HPDE6-E6E7 (cell line): ENCODE results near the gene RNFT2.

Experiments
- DNase-seq: peaks from one replicate; pipeline ENCODE4 v3.0.0; 2011; ENCODE audit warnings: missing footprints; ENCODE audit errors: extremely low spot score

The RNFT2 gene, protein sequence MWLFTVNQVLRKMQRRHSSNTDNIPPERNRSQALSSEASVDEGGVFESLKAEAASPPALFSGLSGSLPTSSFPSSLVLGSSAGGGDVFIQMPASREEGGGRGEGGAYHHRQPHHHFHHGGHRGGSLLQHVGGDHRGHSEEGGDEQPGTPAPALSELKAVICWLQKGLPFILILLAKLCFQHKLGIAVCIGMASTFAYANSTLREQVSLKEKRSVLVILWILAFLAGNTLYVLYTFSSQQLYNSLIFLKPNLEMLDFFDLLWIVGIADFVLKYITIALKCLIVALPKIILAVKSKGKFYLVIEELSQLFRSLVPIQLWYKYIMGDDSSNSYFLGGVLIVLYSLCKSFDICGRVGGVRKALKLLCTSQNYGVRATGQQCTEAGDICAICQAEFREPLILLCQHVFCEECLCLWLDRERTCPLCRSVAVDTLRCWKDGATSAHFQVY

DNA sequence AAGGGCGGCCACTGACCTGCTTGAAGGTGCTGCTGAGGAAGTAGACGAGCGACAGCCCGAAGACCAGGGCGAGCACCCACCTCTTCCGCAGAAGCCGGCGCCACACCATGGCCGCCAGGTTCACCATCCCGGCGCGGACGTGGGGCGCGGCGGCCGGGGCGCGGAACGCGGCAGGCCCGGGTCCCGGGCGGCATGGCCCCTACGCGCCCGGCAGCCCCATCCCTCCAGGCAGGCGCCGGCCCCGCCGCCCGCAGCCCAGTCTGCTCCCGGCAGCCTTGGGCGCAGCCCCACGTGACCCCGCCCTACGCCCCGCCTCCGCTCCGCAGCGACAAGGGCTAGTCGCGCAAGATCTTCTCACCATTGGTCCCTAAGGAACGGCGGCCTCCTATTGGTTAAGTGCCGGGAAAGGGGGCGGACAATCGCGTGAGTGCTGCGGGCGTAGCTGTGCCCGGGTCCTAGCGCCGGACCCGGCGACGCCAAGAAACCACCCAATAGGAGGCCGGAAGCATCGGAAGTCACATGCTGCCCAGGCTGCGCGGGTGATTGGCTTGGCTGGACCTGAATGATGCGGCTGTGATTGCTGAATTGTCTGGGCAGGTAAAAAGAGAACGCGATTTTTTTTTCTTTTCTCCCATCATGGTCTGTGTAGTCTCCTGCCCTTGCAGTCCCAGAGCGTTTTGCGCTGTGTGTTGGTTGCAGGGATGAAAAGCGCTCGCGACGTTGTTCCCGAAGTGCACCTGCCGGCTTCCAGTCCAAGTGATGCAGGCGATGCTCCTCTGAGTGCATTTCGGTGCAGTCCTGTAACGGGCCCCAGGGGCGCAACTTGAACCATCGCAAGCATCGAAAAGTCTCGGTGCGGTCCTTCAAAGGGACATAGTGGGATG, at the start of gene RNFT2, which contains the start of gene SPRING1:
Gene RNFT2 (plus strand): TSS at position 542 of the 884 bp plus-strand sequence. CDS start 2,183 bp downstream, outside the sequence.
Gene SPRING1 (minus strand): TSS at position 296 of the 884 bp plus-strand sequence. CDS start 169 bp downstream, at position 127.
- peak; percentile 100 for DNase-seq

DNA sequence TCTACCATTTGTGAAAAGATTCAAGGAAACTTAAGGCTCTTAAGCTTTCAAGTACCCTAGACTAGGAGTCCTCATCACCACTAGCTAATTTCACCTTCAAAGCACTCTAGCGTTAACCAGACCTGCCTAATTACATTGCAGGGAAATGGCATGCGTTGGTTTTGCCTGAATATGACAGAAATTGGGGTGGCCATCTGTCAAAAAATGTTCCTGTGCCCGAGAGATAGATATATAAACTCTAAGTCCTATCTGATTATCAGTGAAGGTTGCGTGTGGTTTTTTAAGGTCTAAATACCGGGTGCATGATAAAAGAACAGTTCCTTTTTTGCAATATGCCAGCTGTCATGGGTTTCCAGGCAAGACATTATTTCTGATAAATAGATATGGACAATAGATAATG, 48.6 kb upstream of the RNFT2 start:
- no peak for DNase-seq

DNA sequence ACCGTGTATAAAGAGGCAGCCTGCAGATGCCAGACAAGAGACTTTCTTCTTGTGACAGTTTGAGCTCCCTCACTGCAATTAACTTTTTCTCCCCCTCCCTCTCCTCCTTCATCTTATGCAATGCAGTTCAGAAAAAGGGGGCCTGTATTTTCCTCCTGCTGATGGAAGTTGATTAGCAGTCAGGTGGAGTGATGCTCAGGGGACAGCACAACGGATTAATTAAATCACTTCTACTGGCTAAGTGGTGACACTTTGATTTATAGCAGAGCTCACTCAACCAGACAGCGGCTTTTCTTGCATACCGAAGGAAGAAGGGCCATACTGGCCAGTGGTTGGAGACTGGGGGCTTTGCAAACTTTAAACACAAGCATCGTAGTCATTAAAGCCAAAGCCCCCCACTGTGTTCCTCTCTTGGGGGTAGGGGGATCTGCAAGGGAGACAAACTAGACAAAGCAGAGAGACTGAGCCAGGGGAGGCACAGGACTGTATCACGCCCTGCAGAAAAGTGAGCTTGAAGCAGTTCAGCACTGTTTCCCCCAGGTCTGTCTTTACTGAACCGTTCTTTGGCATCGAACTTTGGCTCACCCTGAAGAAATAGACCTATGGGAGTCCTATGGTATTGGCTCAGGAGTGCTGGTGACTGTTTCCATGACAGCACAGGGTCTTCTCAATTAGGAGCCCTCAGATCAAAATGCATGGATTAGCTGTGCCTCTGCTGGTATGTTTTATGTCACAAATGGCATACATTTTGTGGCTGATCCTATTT, 48.0 kb upstream of the RNFT2 start:
- no peak for DNase-seq

DNA sequence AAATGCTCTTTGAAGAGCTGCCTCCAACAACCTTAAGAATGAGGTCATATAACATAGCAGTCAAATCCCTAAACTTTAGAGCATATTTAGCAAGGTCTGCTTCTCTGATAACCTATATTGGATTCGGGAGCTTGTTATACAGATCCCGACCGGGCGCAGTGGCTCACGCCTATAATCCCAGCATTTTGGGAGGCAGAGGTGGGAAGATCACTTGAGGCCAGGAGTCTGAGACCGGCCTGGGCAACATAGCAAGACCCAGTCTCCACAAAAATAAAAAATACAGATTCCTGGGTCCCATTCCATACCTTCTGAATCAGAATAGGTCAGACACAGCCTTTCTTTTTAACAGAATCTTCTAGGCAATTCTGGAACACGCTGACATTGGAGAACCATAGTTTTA, 46.9 kb upstream of the RNFT2 start:
- no peak for DNase-seq

DNA sequence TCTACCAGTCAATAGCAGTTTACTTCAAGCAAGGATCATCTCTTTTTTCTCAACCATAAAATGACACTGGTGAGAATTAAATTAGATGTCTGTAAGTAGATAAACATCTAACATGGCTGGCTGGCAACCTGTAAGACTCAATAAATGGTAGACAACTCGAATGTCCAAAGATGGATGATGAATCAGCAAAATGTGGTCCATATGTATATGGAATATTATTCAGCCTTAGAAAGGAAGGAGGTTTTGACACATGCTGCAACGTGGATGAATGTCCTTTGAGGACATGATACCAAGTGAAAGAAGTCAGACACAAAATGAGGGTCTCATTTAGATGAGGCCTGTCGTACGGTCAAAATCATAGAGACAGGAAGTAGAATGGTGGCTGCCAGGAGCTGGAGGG, 46.5 kb upstream of the RNFT2 start:
- DNase-seq = no peak

DNA sequence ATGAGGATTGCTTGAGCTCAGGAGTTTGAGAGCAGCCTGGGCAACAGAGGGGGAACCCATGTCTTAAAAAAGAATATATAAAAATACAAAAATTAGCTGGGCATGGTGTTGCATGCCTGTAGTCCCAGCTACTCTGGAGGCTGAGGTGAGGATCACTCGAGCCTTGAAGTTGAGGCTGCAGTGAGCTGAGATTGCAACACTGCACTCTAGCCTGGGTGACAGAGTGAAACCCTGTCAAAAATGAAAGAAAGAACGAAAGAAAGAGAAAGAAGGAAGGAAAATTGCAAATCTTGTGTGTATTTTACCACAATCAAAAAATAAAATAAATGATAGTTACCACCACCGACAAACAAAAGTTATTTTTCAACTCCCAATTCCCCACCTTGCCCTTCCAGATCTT, 45.5 kb upstream of the RNFT2 start:
- DNase-seq = no peak

DNA sequence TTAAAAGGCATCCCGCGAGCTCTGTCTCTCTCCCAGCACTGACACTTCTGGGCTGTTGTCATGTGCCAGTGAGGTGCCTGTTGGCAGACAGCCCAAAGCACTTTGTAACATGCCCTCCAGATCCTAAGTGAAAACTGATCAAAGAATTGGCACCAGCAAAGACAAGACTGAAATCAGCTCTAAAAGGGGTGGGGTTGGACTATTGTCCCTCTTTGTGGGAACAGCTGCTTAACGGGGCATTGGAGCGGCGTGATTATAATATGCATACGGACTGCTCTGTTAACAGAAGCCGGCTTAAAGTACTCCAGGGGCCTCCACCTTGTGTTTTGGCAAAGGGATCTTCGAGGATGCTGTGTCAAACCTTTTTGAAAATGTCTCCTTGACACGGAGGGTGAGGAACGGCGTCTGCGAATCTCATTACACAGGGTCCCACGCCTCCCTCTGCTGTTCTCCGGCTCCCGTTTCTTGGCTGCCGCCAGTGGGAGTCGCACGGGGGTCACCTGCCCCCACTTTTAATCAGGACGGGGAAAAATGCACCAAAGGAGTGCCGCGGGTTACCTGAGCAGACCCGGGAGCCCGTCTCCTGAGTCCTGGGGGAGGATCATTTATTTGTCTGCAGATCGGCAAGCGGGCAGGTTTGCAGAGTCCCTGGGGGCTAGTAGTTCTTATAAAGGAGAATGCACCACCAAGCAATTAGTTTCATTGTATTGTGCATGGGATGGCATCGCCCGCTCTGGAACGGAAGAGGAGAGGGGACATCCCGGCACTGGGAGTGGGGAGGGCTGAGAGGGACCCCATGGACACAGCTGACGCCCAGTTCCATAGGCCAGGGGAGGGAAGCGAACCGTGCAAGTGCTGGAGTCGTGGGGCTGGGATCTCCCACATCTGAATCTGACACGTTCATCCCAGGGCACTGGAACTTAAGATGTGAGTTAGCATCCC, 44.6 kb upstream of the RNFT2 start:
- DNase-seq = no peak

DNA sequence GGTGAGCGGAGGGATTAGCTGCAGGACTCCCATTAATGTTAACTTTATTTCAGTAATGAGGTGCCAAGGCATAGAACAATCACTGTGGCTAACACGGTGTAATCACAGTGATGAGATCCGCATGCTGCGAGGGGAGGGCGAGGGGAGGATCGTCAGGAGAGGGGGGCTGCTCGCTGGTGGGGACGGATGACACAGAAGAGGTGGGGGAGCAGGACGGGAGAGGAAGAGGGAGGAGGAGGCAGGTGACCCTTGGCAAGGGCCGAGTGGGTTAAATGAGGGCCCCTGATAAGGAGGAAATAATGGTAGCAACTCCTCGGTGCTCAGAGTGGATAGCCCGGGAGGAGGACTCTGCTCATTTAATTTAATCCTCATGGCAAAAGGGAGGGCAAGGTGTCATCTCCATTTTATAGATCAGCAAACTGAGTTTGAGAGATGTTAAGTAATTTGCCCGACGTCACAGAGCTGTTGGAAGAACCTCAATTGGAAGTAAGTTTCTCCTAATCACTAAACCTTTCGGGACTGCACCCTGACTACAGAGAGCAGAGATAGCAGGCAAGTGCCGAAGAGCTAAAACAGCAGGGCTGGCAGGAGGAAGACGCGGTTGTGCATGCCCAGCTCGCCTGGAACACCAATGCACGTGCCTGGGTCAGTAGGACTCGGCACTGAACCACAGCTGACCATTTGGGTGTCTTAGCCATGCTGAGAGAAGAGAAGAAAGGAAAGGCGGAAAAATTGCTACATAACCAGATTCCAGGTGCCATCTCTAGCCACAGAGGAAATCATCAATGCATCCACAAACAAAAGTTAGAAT, 43.3 kb upstream of the RNFT2 start:
- DNase-seq = no peak

DNA sequence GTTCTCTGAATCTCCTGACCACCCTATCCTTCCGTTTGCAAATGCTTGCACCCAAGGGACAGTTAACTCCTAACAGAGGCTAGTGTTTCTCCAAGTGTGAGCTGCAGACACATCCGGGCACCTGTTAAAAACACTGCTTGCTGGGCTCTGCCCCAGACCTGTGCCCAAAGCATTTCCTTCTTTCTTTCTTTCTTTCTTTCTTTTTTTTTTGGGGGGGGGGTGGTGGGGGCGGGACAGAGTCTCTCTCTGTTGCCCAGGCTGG, 42.7 kb upstream of the RNFT2 start:
- DNase-seq = no peak

DNA sequence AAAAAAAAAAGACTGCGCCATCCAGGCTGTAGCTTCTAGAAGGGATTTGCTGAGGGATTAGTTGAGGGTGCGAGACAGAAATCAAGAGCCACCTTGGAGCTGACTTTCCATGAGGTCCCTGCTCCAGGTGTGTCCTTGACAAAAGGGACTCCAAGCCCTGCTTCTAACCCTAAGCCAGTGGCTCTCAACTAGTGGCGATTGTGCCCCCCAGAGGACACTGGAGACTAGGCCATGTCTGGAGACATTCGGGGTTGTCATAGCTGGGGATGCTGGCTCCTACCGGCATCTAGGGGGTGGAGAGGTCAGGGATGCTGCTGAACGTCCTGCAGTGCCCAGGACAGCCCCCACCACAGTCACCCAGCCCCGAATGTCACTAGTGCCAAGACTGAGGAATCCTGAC, 40.8 kb upstream of the RNFT2 start:
- peak; percentile 34 for DNase-seq

DNA sequence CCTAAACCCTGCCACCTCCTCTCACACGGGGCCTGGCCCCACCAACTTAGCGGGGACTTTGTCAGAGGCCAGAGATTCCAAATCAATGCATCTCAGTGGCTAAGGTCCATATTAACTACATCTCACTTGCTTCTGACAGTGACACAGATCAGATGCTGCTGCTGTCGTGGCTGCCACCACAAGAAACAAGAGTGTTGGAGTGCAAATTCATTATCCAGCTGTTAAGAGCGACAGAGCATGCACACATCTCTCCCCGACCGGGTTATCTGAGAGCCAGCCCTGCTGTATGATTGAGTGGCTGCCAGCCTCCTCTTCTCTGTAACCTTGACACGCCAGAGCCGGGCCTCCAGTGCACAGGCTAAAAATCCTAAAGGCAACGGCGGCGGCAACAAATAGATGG, 40.4 kb upstream of the RNFT2 start:
- DNase-seq = no peak

DNA sequence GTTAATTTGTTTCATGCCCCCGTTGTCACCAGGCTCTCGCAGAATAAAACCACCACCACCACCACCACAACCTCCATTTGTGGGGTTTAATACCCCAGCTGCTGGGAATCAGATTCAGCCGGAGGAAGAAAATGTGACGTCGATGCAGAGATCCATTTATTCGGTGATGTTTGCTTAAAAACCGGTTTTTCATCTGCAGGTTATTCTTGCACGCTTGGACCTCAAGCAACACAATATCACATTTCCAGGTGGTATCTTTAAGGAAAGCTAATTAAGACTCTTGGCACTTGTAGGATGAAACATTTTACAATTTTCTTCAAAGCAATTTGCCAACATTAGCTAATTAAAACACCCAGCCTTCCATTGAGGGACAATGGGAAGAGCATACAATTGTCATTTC, 40.0 kb upstream of the RNFT2 start:
- DNase-seq = no peak

DNA sequence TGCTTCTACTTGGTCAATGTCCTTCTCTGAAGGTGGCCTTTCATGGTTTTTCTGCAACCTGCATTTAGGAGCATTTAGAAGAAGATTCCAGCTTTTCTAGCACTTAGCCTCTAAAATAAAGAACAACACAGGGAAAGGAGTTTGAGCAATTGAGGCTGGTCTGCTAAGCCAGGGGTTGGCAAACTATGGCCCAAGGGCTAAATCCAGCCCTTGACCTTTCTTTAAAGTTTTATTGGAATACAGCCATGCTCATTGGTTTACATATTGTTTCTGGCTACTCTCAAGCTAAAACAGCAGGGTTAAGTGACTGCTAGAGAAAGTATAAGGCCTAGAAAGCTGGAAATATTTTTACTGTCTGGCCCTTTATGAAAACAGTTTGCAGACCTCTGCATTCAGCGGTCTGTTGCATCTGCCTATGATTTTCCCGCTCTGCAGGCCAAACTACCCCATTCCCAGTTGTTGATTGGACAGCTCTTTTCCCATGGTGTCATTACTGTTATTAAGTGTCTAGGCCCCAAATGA, 39.5 kb upstream of the RNFT2 start:
- DNase-seq = no peak

DNA sequence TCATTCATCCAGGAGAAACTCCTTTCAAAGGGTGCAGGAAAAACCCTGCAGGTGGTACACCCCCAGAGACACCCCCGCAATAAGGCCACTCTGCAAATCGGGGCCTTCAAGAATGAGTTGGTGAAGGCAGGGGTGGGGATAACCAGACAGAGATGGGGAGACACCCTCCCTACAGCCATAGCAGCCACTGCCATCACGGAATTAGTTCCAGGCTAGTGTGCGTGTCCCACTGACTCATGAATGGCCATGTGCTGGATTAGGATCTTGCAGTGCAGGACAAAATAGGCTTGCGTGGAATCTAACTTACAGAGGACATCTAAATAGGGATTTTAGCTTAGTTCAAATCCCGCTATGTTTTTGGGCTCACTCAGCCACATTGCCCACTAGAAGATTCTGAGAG, 38.0 kb upstream of the RNFT2 start:
- no peak for DNase-seq

DNA sequence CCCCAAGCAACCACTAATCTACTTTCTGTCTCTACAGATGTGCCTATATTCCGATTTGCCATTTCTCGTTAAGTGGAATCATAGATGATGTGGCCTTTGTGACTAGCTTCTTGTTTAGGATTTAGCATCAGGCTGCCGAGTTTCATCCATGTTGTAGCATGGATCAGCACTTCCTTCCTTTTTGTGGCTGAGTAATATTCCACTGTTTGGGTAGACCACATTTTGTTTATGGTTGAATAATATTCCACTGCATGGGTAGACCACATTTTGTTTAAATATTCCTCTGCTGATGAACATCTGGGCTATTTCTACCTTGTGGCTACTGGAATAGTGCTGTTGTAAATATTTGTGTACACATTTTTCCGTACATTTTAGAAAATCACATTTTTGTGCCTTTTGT, 36.7 kb upstream of the RNFT2 start:
- DNase-seq = no peak

DNA sequence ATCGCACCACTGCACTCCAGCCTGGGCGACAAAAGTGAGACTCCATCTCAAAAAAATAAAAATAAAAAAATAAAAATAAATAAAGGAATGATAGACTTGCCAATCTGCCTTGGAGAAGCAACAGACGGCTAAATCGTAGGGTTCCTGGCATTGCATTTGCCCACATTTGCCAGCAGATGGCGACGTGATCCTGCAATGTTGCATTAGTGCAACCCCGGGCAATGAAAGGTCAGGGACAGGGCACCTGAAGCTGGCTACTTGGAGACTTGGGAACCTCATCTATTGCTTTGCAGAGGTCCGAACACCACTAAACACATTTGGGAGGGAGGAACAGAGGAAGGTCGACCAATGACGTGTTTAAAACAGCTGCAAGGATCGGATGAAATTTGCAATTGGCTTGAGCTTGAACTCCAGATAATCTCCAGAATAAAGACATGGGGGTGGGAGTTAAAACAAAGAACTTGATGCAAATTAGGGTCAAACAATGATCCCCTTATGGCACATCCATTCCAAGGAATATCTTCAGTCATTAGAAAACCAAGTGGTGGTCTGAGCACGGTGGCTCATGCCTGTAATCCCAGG, 34.8 kb upstream of the RNFT2 start:
- DNase-seq = peak; percentile 69

DNA sequence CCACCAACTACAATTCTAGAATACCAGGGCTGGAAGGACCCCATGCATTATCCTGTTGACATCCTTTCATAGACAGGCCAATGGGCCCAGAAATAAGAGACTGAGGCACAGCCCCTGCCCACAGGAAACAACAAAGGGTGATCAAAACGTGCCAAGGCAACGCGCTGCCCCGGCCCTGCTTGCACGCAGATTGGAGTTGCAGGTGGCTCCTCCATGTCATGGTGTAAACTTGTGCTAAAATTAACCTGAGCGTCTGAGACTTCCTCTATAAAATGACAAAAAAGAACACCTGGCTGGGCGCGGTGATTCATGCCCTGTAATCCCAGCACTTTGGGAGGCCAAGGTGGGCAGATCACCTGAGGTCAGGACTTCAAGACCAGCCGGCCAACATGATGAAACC, 30.4 kb upstream of the RNFT2 start:
- DNase-seq = no peak

DNA sequence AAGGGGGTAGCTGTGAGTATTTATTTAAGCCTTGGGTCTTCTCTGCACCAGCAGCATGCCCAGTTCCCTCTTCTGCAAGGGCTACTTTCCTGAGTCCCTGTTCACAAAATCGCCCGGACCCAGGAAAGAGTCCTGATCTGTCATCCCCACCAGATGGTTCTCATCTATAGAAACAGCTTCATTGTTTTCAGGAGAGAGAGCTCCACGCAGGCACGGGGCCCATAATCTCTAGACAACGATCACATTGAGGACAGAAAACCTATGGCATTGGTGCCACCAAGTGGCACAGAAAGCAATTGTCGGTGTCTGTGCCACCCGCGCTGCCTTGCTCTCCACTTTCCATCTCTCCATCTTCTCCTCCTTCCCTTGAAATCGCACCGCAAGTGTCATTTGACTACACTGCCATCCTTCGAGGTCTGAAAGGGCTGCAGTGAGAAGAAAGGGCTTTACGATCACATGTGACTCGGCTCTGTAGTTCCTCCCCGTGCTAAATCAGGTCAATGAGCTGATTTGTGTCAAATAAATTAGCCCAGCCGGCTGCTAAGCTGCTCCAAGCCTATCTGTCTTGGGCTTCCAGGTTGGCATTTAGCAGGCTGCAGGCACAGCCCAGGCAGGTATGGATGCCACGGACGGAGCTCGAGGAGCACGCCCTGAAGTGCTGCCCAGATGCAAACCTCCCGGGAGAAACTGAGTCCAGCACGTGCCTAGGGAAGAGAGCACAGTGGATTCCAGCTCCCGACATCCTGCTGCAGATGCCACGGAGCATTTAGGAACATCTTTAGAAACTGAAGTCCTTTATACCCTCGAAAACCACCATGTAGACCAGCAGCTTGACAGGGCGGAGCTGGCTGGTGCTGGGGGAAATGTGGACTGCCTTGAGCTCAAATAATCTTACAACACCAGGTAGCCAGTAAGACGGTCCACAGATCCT, 29.0 kb upstream of the RNFT2 start:
- no peak for DNase-seq

DNA sequence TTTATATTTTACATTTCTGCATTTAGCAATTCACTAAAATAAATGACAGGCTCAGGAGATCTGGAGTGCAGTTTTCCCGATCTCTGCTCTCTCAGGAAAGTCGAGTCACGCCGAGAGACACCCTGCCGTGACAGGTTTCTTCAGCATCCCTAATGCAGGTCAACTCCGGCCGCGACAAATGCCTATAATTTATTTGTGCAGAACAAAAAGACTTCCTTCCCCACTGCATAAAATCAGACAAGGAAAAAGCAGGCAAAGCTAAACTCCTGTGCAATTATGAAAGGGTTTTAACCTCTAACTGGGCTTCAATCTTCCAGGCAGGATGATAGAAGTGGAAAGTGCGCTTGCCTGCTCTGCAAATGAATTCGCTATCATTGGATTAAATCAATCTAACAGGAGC, 28.3 kb upstream of the RNFT2 start:
- DNase-seq = no peak
